ENCODE measurements around the gene SERPINE1. TPM values are rescaled to one million over a fixed set of nuclear protein-coding genes. Genes with fewer than 3 reads are reported as not detected.

The SERPINE1 gene
- total and polyA plus RNA-seq, 2 experiments from 2014 or later, result 0.97 to 1.2 TPM

DNA sequence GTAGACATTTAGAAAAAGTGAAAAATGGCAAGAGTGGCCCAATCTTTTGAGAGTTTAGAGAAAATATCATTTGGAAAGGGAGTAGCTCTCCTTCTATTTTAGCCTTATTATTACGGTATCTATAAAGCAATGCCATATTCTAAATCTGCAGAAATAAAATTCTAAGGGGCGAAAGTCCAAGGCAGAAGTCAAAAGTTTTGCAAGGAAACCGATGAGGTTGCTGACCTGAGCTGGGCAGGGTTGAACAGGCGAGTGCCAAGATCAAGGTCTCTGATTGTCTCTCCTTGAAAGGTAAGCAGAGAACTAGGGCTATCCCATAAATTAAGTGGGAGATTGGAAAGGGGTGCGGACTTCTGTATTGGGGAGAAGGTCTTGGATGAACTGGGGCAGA is 30.0 kb upstream of the SERPINE1 start:
- H3K36me3 Mint-ChIP-seq (ENCODE audit: low read depth), result peaks cover 7% of the 10 kb centered on the region; the same call in 2 of the 3 replicates
- peaks cover 26% of the 10 kb centered on the region for H3K4me1 ChIP-seq (ENCODE audit: insufficient read depth)
- H3K36me3 ChIP-seq (ENCODE audit: insufficient read depth), result no peaks in the 10 kb centered on the region
- TF ChIP-seq EZH2 (IDR thresholded peaks at IDR 0.05; ENCODE audit: low read depth, unreplicated experiment) (no peak), STAT1 (IDR thresholded peaks at IDR 0.05; ENCODE audit: unreplicated experiment) (no peak)
- H3K4me2 ChIP-seq, result no peak overlapping the region
- peaks cover 34% of the 10 kb centered on the region for H3K4me1 Mint-ChIP-seq
- H3F3A ChIP-seq (replicated peaks; ENCODE audit: low read depth), result peaks cover 16% of the 10 kb centered on the region; the same call in 1 of the 2 replicates
- no peak overlapping the region for H2AFZ ChIP-seq
- H4K20me1 ChIP-seq (replicated peaks; ENCODE audit: insufficient read depth), result no peaks in the 10 kb centered on the region
- ATAC-seq, result no peak
- peaks cover 13% of the 10 kb centered on the region for H3K27me3 Mint-ChIP-seq (ENCODE audit: insufficient read depth, low read depth, poor library complexity)
- no peak for DNase-seq (ENCODE audit: low spot score)
- no peak overlapping the region for H3K27ac ChIP-seq (ENCODE audit: low read depth)
- no peak overlapping the region for H3K27ac Mint-ChIP-seq
- H3K4me3 Mint-ChIP-seq, result no peak overlapping the region
- H3K9me3 Mint-ChIP-seq, result peaks cover 7% of the 10 kb centered on the region; the same call in 2 of the 3 replicates
- no peaks in the 10 kb centered on the region for H3K27me3 ChIP-seq (ENCODE audit: insufficient read depth)
- no peak overlapping the region for H3K4me3 ChIP-seq
- H3K9me2 ChIP-seq (ENCODE audit: insufficient read depth), result no peaks in the 10 kb centered on the region
- H3K79me2 ChIP-seq (replicated peaks; ENCODE audit: insufficient read depth), result no peaks in the 10 kb centered on the region

DNA sequence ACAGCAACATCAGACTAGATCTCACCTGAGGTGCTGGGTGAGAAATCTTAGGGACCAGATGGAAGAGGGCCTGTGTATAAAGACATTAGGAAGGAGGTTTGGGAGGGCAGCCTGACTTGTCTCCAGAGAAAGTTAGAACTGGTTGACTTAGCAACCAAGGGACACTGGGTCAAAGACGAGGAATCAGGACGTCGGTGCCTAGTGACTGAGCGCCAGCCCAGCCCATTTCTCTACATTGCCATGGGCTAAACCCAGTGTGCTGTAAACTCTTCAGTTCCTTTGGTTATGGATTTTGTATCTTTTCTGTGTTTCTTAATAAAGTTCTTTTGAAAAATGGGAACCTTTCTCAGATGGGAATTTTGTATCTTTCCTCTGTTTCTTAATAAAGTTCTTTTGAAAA is 29.3 kb upstream of the SERPINE1 start:
- ATAC-seq (no peak), DNase-seq (ENCODE audit: low spot score) (no peak)
- peaks cover 30% of the 10 kb centered on the region for H3K4me1 ChIP-seq (ENCODE audit: insufficient read depth)
- Mint-ChIP-seq H3K36me3 (ENCODE audit: low read depth) (peaks cover 4% of the 10 kb centered on the region; the same call in 2 of the 3 replicates), H3K4me1 (peaks cover 35% of the 10 kb centered on the region), H3K27me3 (ENCODE audit: insufficient read depth, low read depth, poor library complexity) (peaks cover 14% of the 10 kb centered on the region), H3K9me3 (peaks cover 4% of the 10 kb centered on the region; the same call in 1 of the 3 replicates), H3K27ac (no peak overlapping the region), H3K4me3 (no peak overlapping the region)
- no peaks in the 10 kb centered on the region for H3K79me2 ChIP-seq (replicated peaks; ENCODE audit: insufficient read depth)
- H3K36me3 ChIP-seq (ENCODE audit: insufficient read depth), result no peaks in the 10 kb centered on the region
- peaks cover 16% of the 10 kb centered on the region; the same call in 1 of the 2 replicates for H3F3A ChIP-seq (replicated peaks; ENCODE audit: low read depth)
- H2AFZ ChIP-seq, result no peak overlapping the region
- H3K9me2 ChIP-seq (ENCODE audit: insufficient read depth), result no peaks in the 10 kb centered on the region
- no peak overlapping the region for H3K27ac ChIP-seq (ENCODE audit: low read depth)
- H4K20me1 ChIP-seq (replicated peaks; ENCODE audit: insufficient read depth), result no peaks in the 10 kb centered on the region
- no peak overlapping the region for H3K4me3 ChIP-seq
- no peak overlapping the region for H3K4me2 ChIP-seq
- H3K27me3 ChIP-seq (ENCODE audit: insufficient read depth), result no peaks in the 10 kb centered on the region
- TF ChIP-seq CREB1 (CRISPR knock-in tag; IDR thresholded peaks at IDR 0.05; ENCODE audit: low read depth), result no peak
- TF ChIP-seq POLR2AphosphoS5 (IDR thresholded peaks at IDR 0.05; ENCODE audit: low read depth), result no peak
- TF ChIP-seq, protein P1, sequence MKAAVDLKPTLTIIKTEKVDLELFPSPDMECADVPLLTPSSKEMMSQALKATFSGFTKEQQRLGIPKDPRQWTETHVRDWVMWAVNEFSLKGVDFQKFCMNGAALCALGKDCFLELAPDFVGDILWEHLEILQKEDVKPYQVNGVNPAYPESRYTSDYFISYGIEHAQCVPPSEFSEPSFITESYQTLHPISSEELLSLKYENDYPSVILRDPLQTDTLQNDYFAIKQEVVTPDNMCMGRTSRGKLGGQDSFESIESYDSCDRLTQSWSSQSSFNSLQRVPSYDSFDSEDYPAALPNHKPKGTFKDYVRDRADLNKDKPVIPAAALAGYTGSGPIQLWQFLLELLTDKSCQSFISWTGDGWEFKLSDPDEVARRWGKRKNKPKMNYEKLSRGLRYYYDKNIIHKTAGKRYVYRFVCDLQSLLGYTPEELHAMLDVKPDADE (IDR thresholded peaks at IDR 0.05), result no peak
- TF ChIP-seq NANOG (IDR thresholded peaks at IDR 0.05; ENCODE audit: borderline replicate concordance), result no peak
- TF ChIP-seq, protein P2, sequence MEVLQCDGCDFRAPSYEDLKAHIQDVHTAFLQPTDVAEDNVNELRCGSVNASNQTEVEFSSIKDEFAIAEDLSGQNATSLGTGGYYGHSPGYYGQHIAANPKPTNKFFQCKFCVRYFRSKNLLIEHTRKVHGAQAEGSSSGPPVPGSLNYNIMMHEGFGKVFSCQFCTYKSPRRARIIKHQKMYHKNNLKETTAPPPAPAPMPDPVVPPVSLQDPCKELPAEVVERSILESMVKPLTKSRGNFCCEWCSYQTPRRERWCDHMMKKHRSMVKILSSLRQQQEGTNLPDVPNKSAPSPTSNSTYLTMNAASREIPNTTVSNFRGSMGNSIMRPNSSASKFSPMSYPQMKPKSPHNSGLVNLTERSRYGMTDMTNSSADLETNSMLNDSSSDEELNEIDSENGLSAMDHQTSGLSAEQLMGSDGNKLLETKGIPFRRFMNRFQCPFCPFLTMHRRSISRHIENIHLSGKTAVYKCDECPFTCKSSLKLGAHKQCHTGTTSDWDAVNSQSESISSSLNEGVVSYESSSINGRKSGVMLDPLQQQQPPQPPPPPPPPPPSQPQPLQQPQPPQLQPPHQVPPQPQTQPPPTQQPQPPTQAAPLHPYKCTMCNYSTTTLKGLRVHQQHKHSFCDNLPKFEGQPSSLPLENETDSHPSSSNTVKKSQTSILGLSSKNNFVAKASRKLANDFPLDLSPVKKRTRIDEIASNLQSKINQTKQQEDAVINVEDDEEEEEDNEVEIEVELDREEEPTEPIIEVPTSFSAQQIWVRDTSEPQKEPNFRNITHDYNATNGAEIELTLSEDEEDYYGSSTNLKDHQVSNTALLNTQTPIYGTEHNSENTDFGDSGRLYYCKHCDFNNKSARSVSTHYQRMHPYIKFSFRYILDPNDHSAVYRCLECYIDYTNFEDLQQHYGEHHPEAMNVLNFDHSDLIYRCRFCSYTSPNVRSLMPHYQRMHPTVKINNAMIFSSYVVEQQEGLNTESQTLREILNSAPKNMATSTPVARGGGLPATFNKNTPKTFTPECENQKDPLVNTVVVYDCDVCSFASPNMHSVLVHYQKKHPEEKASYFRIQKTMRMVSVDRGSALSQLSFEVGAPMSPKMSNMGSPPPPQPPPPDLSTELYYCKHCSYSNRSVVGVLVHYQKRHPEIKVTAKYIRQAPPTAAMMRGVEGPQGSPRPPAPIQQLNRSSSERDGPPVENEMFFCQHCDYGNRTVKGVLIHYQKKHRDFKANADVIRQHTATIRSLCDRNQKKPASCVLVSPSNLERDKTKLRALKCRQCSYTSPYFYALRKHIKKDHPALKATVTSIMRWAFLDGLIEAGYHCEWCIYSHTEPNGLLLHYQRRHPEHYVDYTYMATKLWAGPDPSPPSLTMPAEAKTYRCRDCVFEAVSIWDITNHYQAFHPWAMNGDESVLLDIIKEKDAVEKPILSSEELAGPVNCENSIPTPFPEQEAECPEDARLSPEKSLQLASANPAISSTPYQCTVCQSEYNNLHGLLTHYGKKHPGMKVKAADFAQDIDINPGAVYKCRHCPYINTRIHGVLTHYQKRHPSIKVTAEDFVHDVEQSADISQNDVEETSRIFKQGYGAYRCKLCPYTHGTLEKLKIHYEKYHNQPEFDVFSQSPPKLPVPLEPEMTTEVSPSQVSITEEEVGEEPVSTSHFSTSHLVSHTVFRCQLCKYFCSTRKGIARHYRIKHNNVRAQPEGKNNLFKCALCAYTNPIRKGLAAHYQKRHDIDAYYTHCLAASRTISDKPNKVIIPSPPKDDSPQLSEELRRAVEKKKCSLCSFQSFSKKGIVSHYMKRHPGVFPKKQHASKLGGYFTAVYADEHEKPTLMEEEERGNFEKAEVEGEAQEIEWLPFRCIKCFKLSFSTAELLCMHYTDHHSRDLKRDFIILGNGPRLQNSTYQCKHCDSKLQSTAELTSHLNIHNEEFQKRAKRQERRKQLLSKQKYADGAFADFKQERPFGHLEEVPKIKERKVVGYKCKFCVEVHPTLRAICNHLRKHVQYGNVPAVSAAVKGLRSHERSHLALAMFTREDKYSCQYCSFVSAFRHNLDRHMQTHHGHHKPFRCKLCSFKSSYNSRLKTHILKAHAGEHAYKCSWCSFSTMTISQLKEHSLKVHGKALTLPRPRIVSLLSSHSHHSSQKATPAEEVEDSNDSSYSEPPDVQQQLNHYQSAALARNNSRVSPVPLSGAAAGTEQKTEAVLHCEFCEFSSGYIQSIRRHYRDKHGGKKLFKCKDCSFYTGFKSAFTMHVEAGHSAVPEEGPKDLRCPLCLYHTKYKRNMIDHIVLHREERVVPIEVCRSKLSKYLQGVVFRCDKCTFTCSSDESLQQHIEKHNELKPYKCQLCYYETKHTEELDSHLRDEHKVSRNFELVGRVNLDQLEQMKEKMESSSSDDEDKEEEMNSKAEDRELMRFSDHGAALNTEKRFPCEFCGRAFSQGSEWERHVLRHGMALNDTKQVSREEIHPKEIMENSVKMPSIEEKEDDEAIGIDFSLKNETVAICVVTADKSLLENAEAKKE (CRISPR knock-in tag; IDR thresholded peaks at IDR 0.05), result no peak
- TF ChIP-seq, protein P3, sequence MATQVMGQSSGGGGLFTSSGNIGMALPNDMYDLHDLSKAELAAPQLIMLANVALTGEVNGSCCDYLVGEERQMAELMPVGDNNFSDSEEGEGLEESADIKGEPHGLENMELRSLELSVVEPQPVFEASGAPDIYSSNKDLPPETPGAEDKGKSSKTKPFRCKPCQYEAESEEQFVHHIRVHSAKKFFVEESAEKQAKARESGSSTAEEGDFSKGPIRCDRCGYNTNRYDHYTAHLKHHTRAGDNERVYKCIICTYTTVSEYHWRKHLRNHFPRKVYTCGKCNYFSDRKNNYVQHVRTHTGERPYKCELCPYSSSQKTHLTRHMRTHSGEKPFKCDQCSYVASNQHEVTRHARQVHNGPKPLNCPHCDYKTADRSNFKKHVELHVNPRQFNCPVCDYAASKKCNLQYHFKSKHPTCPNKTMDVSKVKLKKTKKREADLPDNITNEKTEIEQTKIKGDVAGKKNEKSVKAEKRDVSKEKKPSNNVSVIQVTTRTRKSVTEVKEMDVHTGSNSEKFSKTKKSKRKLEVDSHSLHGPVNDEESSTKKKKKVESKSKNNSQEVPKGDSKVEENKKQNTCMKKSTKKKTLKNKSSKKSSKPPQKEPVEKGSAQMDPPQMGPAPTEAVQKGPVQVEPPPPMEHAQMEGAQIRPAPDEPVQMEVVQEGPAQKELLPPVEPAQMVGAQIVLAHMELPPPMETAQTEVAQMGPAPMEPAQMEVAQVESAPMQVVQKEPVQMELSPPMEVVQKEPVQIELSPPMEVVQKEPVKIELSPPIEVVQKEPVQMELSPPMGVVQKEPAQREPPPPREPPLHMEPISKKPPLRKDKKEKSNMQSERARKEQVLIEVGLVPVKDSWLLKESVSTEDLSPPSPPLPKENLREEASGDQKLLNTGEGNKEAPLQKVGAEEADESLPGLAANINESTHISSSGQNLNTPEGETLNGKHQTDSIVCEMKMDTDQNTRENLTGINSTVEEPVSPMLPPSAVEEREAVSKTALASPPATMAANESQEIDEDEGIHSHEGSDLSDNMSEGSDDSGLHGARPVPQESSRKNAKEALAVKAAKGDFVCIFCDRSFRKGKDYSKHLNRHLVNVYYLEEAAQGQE (IDR thresholded peaks at IDR 0.05; ENCODE audit: unreplicated experiment), result no peak
- no peak for TF ChIP-seq JUNB (IDR thresholded peaks at IDR 0.05; ENCODE audit: unreplicated experiment)
- no peak for TF ChIP-seq ZNF331 (CRISPR knock-in tag; IDR thresholded peaks at IDR 0.05; ENCODE audit: low read depth)
- TF ChIP-seq EZH2phosphoT487 (IDR thresholded peaks at IDR 0.05; ENCODE audit: unreplicated experiment), result no peak

Measured in GM23338 (cell line).